OCI-LY1 (cell line): ENCODE data around the gene MROH7.

Source experiments
- CTCF ChIP-seq: fragments of 200-600 bp; sonication (generic), shearing (Covaris generic); IDR thresholded peaks from 2 replicates; pipeline ENCODE4 v1.5.1; 2017; ENCODE audit warnings: mild to moderate bottlenecking, antibody characterized with exemption, low read length, moderate library complexity, mixed read lengths
- EZH2 ChIP-seq: fragments of 200-600 bp; sonication (generic), shearing (Covaris generic); IDR thresholded peaks from 2 replicates; pipeline ENCODE4 v1.8.0; 2017; ENCODE audit warnings: borderline replicate concordance, mixed run types, mild to moderate bottlenecking, antibody characterized with exemption, low read length, moderate library complexity, mixed read lengths

GRCh38 chr1:54745864-54746263, 104.3 kb downstream of the MROH7 start:
- TF ChIP-seq CTCF (no peak), EZH2 (no peak)
